Stimulated activated CD8-positive, alpha-beta memory T cell treated with anti-CD3 and anti-CD28 coated beads, Interleukin-4, amount 100 ng/mL, for 48 hours (primary cell): Measurements from ENCODE around the gene CTNNB1.

Experiments
- DNase-seq: peaks from one replicate; pipeline ENCODE4 v3.0.0-alpha.2; 2020

CTNNB1 gene

DNA sequence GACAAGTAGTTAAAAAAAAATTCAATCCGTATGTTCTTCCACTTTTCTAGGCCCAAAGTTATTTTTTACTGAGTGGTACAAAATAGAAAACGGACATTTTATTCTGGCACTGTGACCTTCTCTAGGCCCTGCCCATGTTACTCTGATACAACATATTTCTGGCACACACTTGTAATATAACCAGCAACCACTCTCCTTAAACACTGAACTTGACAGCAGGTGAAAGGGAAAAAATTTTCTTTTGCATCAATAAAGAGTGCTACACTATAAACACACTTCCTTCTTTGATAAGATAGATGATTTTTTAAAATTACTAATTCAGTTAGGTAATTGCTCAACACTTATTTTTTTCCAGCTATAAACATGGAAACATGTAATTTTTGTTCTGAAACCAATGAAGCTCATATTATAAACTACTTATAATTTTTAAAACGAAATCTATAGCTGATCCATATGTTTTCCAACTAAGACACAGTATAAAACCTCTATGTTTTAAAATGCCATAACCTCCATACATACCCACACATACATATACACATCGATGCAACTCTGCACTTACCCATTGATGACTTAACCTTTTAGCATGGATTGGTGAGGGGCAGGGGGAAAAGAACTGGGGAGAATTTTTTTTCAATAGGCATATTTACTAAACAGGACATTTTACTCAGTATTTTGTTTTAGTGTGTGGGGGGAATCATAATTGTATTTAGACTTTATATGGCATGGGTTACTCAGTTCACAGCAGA lies 5.3 kb upstream of the CTNNB1 start:
- no peak for DNase-seq

GRCh38 chr3:41194701-41195100 lies 4.6 kb upstream of the CTNNB1 start:
- DNase-seq = no peak

GRCh38 chr3:41195946-41196345 lies 3.4 kb upstream of the CTNNB1 start:
- no peak for DNase-seq

DNA sequence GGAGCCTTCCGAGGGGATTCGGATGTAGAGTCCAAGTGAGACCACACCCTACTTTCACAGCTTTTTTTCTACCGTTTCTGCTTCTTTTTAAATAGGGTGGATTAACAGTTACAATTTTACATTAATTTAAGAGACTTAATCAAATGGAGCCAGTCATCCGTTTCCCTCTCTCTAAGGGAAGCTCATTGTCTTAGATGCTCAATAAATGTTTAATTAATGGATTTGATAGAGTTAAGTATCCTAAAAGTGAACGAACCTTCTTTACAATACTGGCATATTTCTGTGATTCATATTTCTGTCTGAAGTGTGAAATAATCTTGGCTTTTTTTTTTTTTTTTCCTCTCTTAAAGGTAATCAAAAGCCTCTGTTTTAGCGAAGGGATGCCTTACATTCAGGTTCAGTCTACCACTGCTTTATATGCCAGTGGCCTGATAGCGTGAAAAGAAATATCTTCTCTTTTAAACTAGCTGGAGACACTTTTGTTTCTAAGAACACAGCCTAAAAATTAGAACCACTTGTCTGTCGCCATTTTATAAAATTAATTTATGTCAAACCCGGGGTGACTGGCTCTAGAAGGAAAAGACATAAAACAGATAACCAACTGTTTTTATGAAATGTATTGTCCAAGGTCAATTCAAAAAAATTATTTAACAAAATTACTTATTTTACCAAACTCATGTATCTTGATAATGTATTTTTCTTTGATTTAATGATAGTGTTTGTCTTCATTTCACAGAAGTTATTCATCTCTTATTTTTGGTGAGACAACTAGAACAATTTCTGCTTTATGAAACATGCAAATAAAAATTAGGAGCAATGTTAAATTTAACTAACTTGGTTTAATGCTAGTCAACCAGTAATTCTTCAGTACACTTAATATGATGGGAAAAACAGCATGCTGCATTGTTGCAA lies 2.5 kb upstream of the CTNNB1 start:
- no peak for DNase-seq

- no peak for DNase-seq
These were observed 1.3 kb upstream of the CTNNB1 start for GRCh38 chr3:41198046-41198445.

DNA sequence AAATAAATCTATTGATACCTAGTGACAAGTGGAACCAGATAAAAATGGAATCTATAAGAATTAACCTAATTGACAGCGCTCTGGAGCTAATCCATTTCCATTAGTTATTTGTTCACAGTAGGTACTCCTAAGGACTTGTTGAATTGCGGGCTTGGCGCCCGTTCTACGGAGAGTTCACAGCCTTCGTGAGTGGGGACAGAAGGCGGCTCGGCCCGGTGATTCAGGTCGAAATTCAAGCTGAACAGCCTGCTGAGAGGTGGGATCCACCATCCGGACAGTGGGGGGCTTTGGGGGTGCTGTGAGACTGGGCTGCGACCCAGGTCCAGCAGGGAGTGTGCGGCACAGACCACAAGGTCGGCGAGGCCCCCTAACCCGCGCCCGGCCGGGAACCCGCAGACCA lies 779 bp upstream of the CTNNB1 start:
- peak; percentile 42 for DNase-seq

DNA sequence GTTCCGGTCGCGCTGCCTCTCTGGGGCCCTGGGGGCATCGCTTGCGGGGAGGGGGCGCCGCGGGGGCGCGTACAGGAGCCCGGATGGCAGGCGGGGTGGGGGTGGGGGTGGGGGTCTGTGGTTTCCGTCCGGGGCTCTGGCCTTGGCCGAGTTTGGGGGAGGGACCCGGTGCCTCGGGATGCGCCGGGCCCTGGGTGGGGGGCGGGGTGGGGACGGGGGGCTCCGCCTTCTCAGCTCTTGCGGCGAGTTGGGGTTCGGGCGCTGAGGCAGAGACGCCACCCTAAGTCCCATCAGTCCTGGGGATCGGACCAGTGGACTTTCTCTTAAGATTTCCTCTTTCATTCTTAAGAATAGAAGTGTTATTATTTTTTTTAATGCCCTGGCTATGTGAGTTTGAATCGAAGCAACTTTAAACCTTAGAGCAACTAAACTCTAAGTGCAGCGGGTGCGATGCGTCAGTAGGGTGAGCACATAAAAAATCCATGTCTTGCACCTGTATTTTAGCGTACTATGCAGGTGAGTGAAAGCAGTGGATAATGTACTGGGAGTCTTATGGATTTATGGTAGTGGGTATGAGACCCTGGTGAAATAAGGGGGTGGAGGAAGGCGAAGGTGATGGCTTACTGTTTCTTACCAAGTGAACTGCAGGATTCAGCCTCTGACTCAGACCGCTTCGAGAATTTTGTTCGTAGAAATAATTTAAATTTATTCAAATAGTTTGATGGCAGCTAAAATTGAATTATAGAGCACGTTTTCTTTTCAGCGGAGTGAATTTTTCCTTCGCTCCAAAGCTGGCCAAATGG lies 762 bp downstream of the CTNNB1 start:
- DNase-seq = peak; percentile 59

DNA sequence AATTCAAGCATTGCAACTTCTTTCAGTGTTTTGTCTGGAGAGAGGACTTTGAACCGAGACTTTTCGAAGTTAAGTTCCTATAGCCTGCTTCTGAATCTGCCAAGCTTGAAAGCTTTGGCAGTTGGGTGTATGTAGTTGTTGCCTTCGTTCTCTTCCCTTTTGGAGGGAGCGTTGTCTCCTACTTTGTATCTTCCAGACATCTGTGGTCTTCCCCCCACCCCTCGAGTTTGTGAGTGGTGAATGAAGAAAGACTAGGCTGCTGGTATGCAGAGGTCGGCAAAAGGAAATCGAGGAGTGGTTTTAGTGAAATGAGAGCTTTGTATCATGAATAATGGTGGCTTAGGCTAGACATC lies 1.3 kb downstream of the CTNNB1 start:
- DNase-seq = peak; percentile 33

GRCh38 chr3:41202075-41202833 lies 2.9 kb downstream of the CTNNB1 start:
- DNase-seq = no peak

DNA sequence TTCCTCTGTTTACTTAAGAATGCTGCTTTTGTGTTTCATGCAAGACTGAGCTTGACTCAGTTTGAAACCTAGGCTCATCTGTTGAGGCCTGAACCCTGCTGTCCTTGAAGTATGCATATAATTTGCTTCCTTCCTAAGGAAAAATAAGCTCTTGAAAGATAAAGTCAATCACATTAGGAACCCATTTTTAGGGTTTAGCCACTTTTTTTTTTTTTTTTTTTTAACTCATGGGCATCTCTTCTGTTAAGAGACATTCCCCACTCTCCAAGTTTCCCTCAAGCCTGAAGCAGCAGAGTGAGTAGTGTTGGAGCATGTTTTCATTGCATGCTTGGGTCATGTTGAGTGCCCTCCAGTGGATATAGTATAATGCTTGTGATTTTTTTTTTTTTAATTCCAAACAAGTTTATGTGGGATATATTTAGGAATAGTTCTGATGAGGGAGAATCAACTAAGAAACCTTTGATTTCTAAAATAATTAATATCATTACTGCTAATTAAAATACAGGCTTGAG lies 3.6 kb downstream of the CTNNB1 start:
- DNase-seq = no peak

DNA sequence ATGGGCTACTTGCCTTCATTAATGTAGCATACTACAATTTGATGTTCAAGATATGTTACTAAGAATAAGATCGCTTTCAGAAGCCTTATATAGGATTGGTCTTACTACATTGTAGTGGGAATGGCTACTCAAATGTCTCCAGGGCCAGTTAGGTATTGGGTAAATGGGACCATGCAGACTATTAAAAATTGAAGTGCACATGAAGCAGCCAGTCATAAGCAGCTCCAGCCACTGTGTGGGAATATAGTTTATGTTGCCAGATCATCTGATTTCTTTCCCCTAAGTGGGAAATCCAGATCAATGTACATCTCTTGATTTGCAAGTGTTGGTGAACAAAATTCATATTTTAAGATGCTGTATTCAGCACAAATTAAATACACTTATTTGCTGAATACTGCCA lies 5.1 kb downstream of the CTNNB1 start:
- DNase-seq = no peak

- no peak for DNase-seq
These were observed 6.3 kb downstream of the CTNNB1 start for GRCh38 chr3:41205591-41205990.

DNA sequence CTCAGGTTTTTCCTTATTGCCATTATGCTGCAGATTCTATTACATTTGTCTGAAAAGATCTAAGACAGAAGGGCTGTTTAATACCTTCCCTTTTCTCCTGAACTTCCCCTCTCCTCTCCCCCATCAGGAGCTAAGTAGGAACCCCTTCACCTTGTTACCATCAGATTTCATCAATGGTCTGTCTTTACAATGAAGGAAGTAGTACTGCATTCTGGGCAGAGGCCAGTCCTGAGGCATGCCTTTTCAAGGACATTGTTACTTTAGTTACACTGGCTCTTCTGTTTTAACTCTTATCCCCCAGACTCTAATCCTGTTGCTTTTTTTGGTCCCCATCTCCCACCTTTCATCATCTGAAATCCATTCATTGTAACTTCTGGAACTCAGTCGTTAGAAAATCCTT lies 8.1 kb downstream of the CTNNB1 start:
- no peak for DNase-seq

DNA sequence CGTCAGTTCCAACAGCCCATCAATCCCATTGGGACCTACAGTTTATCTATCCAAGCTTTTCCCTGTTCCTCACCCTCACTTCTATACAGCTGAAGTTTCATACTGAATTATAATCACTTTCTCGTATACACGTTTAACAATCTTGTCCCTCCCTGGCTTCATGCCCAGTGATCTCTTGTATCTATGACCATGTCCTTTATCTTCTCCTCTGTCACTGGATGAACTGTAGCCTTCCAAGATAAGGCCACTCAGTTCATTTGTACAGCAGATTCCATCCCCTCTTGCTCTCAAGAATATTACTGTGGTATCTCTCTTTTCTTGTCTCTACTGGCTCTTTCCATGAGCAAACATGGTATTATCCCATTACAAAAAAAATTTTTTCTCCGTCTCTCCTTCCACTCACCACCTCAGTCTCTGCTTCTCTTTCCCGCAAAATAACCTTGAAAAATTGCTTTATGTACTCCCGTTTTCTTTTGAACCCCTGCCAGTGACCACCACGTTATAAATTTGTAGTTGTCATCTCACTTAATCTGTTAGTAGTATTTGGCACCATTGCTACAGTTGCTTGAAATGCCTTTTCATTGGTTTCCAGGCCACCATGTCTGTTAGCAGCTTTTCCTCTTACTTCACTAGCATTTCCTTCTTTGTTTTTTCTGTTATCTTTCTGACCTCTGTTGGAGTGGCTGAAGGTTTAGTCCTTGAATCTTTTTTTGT lies 9.4 kb downstream of the CTNNB1 start:
- DNase-seq = no peak

DNA sequence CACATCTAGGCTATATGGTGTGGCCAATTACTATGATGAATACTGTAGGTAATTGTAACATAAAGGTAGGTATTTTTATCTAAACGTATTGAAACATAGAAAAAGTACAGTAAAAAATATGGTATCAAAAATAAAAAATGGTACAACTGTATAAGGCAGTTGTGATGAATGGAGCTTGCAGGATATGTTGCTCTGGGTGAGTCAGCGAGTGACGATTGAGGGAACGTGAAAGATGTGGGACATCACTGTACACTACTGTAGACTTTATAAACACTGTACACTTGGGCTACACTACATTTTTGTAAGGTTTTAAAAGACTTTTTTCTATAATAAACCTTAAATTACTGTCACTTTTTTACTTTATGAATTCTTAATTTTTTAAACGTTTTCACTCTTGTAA lies 10.3 kb downstream of the CTNNB1 start:
- DNase-seq = no peak

DNA sequence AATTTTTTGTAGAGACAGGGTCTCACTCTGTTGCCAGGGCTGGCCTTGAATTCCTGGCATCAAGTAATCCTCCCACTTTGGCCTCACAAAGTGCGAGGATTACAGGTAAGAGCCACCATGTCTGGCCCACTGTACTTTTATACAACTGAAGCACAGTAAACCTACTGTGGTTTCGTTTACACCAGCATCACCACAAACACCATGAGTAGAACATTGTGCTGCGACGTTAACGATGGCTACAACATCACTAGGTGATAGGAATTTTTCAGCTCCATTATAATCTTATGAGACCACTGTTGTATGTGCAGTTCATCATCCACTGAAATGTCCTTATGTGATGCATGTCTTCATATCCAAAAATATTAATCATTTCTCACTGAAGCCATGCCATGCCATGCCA lies 11.7 kb downstream of the CTNNB1 start:
- no peak for DNase-seq

GRCh38 chr3:41212088-41212487 lies 12.8 kb downstream of the CTNNB1 start:
- DNase-seq = no peak

GRCh38 chr3:41213588-41213987 lies 14.3 kb downstream of the CTNNB1 start:
- DNase-seq = no peak

- no peak for DNase-seq
These were observed 17.1 kb downstream of the CTNNB1 start for GRCh38 chr3:41216422-41216821.

GRCh38 chr3:41216993-41217392 lies 17.7 kb downstream of the CTNNB1 start:
- no peak for DNase-seq

- no peak for DNase-seq
These were observed 20.1 kb downstream of the CTNNB1 start for GRCh38 chr3:41219424-41219823.
